ENCODE measurements around the gene RNF227.
A peak's percentile ranks its signal among the peaks of the same experiment; 100 is the strongest.

The RNF227 gene

GRCh38 chr17:7931709-7932482 lies 15.8 kb upstream of the RNF227 start, which contains the start of the genes CNTROB and TRAPPC1:
CNTROB (plus strand) TSS chr17:7932206; CDS start chr17:7933080, 874 bp downstream.
TRAPPC1 (minus strand) TSS chr17:7931946; CDS start chr17:7931829, 117 bp downstream.
- peak within 1 kb of the TSS; percentile 36 for H3K4me2 ChIP-seq
- TF ChIP-seq CTCF (conservative IDR thresholded peaks at IDR 0.05; ENCODE audit: low read depth, low read length), result no peak
- no peak within 1 kb of the TSS for H3K4me3 ChIP-seq (IDR thresholded peaks at IDR 0.05; ENCODE audit: insufficient read depth, low read depth, low read length)
- no peaks in the 10 kb centered on the region for H3K4me1 ChIP-seq (ENCODE audit: low read depth, poor library complexity, severe bottlenecking)
- H3K36me3 ChIP-seq (ENCODE audit: insufficient read depth), result no peaks in the 10 kb centered on the region
- H2AFZ ChIP-seq (ENCODE audit: low read depth), result peak within 1 kb of the TSS; percentile 34; the same call in 1 of the 2 replicates
- H3K27me3 ChIP-seq (ENCODE audit: insufficient read depth, low read depth), result no peaks in the 10 kb centered on the region
- no peaks in the 10 kb centered on the region for H3K79me2 ChIP-seq (ENCODE audit: insufficient read depth, low read depth)
- H3K27ac ChIP-seq, result no peak within 1 kb of the TSS
- no peaks in the 10 kb centered on the region for H4K20me1 ChIP-seq (ENCODE audit: insufficient read depth)
- H3K9ac ChIP-seq, result peak within 1 kb of the TSS; percentile 53; the same call in 1 of the 2 replicates

GRCh38 chr17:7930841-7931631 lies 14.9 kb upstream of the RNF227 start:
- Histone ChIP-seq H2AFZ (ENCODE audit: low read depth) (no peak overlapping the region), H3K4me1 (ENCODE audit: low read depth, poor library complexity, severe bottlenecking) (no peaks in the 10 kb centered on the region), H3K36me3 (ENCODE audit: insufficient read depth) (no peaks in the 10 kb centered on the region)

GRCh38 chr17:7929158-7930023 lies 13.3 kb upstream of the RNF227 start, which contains the start of gene KCNAB3:
KCNAB3 (minus strand) TSS chr17:7929856; CDS start chr17:7929435, 421 bp downstream.
- Histone ChIP-seq H3K4me3 (IDR thresholded peaks at IDR 0.05; ENCODE audit: insufficient read depth, low read depth, low read length) (no peak within 1 kb of the TSS), H3K9ac (no peak within 1 kb of the TSS), H3K79me2 (ENCODE audit: insufficient read depth, low read depth) (no peaks in the 10 kb centered on the region), H3K4me2 (no peak within 1 kb of the TSS), H3K27me3 (ENCODE audit: insufficient read depth, low read depth) (no peaks in the 10 kb centered on the region), H2AFZ (ENCODE audit: low read depth) (no peak within 1 kb of the TSS), H3K27ac (no peak within 1 kb of the TSS), H4K20me1 (ENCODE audit: insufficient read depth) (no peaks in the 10 kb centered on the region), H3K4me1 (ENCODE audit: low read depth, poor library complexity, severe bottlenecking) (no peaks in the 10 kb centered on the region), H3K36me3 (ENCODE audit: insufficient read depth) (no peaks in the 10 kb centered on the region)
- TF ChIP-seq CTCF (conservative IDR thresholded peaks at IDR 0.05; ENCODE audit: low read depth, low read length), result no peak

More at GRCh38 chr17:7930841-7931631, 14.9 kb upstream of the RNF227 start:
- Histone ChIP-seq H3K4me2 (no peak overlapping the region; the same call in 1 of the 2 replicates), H3K79me2 (ENCODE audit: insufficient read depth, low read depth) (no peaks in the 10 kb centered on the region), H4K20me1 (ENCODE audit: insufficient read depth) (no peaks in the 10 kb centered on the region), H3K9ac (peak overlapping the region; percentile 12; the same call in 1 of the 2 replicates), H3K27me3 (ENCODE audit: insufficient read depth, low read depth) (no peaks in the 10 kb centered on the region), H3K4me3 (IDR thresholded peaks at IDR 0.05; ENCODE audit: insufficient read depth, low read depth, low read length) (no peak overlapping the region), H3K27ac (no peak overlapping the region)
- no peak for TF ChIP-seq CTCF (conservative IDR thresholded peaks at IDR 0.05; ENCODE audit: low read depth, low read length)

- no peaks in the 10 kb centered on the region for H3K4me1 ChIP-seq (ENCODE audit: low read depth, poor library complexity, severe bottlenecking)
- no peaks in the 10 kb centered on the region for H4K20me1 ChIP-seq (ENCODE audit: insufficient read depth)
- H2AFZ ChIP-seq (ENCODE audit: low read depth), result no peak overlapping the region
- H3K79me2 ChIP-seq (ENCODE audit: insufficient read depth, low read depth), result no peaks in the 10 kb centered on the region
- H3K27ac ChIP-seq, result no peak overlapping the region
- H3K4me3 ChIP-seq (IDR thresholded peaks at IDR 0.05; ENCODE audit: insufficient read depth, low read depth, low read length), result no peak overlapping the region
- no peaks in the 10 kb centered on the region for H3K36me3 ChIP-seq (ENCODE audit: insufficient read depth)
- TF ChIP-seq CTCF (conservative IDR thresholded peaks at IDR 0.05; ENCODE audit: low read depth, low read length), result no peak
- H3K27me3 ChIP-seq (ENCODE audit: insufficient read depth, low read depth), result no peaks in the 10 kb centered on the region
- no peak overlapping the region for H3K9ac ChIP-seq
- no peak overlapping the region for H3K4me2 ChIP-seq
These were observed 11.5 kb upstream of the RNF227 start for GRCh38 chr17:7927596-7927995.
